Measurements from ENCODE around the gene PRKAR2A.

DNA sequence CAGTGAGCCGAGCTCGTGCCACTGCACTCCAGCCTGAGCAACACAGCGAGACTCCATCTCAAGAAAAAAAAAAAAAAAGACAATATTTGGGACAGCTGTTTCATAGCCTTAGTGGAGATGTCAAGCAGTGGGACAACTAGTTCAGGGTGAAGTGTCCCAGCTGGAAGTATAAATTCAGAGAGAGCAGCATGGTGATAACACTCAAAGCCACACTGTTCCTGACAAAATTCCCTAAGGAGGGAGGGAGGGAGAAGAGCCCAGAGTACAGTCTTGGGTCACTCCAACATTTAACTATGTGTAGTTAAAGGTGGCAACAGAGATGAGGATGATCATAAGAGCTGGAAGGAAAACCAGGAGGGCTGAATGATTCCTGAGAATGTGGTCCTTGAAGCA is 109.5 kb downstream of the PRKAR2A start:
- TF ChIP-seq, protein P1, sequence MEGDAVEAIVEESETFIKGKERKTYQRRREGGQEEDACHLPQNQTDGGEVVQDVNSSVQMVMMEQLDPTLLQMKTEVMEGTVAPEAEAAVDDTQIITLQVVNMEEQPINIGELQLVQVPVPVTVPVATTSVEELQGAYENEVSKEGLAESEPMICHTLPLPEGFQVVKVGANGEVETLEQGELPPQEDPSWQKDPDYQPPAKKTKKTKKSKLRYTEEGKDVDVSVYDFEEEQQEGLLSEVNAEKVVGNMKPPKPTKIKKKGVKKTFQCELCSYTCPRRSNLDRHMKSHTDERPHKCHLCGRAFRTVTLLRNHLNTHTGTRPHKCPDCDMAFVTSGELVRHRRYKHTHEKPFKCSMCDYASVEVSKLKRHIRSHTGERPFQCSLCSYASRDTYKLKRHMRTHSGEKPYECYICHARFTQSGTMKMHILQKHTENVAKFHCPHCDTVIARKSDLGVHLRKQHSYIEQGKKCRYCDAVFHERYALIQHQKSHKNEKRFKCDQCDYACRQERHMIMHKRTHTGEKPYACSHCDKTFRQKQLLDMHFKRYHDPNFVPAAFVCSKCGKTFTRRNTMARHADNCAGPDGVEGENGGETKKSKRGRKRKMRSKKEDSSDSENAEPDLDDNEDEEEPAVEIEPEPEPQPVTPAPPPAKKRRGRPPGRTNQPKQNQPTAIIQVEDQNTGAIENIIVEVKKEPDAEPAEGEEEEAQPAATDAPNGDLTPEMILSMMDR (IDR thresholded peaks at IDR 0.05) = no peak
- no peak for TF ChIP-seq POLR2A (IDR thresholded peaks at IDR 0.05)
